ENCODE results near the gene ISM1. TPM values are rescaled to one million over a fixed set of nuclear protein-coding genes. Genes with fewer than 3 reads are reported as not detected.
"Not testable (repeated sequence)": the region's sequence is repeated elsewhere in the genome, so short reads cannot be mapped to it uniquely, and the experiment has no call there.

The ISM1 gene
- total and polyA plus RNA-seq, 3 donors from 2014 or later: 0.50 to 1.3 (median 0.55) TPM

GRCh38 chr20:13231031-13231752 lies 10.1 kb downstream of the ISM1 start:
- no peaks in the 10 kb centered on the region for H3K36me3 ChIP-seq (ENCODE audit: low read depth, missing control alignments)
- DNase-seq: no peak
- no peak overlapping the region for H3K4me3 ChIP-seq
- no peak overlapping the region for H3K27ac ChIP-seq
- no peaks in the 10 kb centered on the region for H3K4me1 ChIP-seq
- 61 to 63% methylated on average over 7 of the region's 7 CpGs for WGBS, 2 donors
- H3K27me3 ChIP-seq: no peaks in the 10 kb centered on the region
- intact Hi-C loops (cut with DNase I; ENCODE audit: low total_unique reads): no loop called here
- no peaks in the 10 kb centered on the region for H3K9me3 ChIP-seq
- no peak for TF ChIP-seq POLR2A (IDR thresholded peaks at IDR 0.05)
- TF ChIP-seq CTCF (IDR thresholded peaks at IDR 0.05): no peak

- Histone ChIP-seq H3K36me3 (ENCODE audit: low read depth, missing control alignments) (no peaks in the 10 kb centered on the region), H3K27ac (no peak overlapping the region), H3K27me3 (no peaks in the 10 kb centered on the region), H3K4me3 (no peak overlapping the region), H3K4me1 (no peaks in the 10 kb centered on the region), H3K9me3 (no peaks in the 10 kb centered on the region)
- DNase-seq: no peak
- TF ChIP-seq CTCF (IDR thresholded peaks at IDR 0.05): no peak
- TF ChIP-seq POLR2A (IDR thresholded peaks at IDR 0.05): no peak
- WGBS, 2 donors: 87 to 93% methylated on average over 10 of the region's 10 CpGs
- intact Hi-C loops (cut with DNase I; ENCODE audit: low total_unique reads): no loop called here
Measured at GRCh38 chr20:13232999-13233398, 11.9 kb downstream of the ISM1 start.

- H3K27me3 ChIP-seq: no peaks in the 10 kb centered on the region
- H3K4me3 ChIP-seq: no peak overlapping the region
- H3K36me3 ChIP-seq (ENCODE audit: low read depth, missing control alignments): no peaks in the 10 kb centered on the region
- H3K9me3 ChIP-seq: no peaks in the 10 kb centered on the region
- DNase-seq: no peak
- intact Hi-C loops (cut with DNase I; ENCODE audit: low total_unique reads): no loop called here
- H3K4me1 ChIP-seq: no peaks in the 10 kb centered on the region
- 71 to 74% methylated on average over 1 of the region's 1 CpG for WGBS, 2 donors
- no peak overlapping the region for H3K27ac ChIP-seq
- TF ChIP-seq CTCF (IDR thresholded peaks at IDR 0.05) (no peak), POLR2A (IDR thresholded peaks at IDR 0.05) (no peak)
Measured at GRCh38 chr20:13234961-13235360, 13.9 kb downstream of the ISM1 start.

- WGBS, 2 donors: 87 to 89% methylated on average over 2 of the region's 2 CpGs
- H3K4me3 ChIP-seq; intact Hi-C loops (cut with DNase I; ENCODE audit: low total_unique reads); H3K4me1 ChIP-seq; H3K9me3 ChIP-seq; H3K36me3 ChIP-seq (ENCODE audit: low read depth, missing control alignments); DNase-seq; H3K27ac ChIP-seq; H3K27me3 ChIP-seq: not testable (repeated sequence)
Measured at GRCh38 chr20:13236360-13236759, 15.3 kb downstream of the ISM1 start.

GRCh38 chr20:13236990-13237720 lies 16.1 kb downstream of the ISM1 start:
- TF ChIP-seq CTCF (IDR thresholded peaks at IDR 0.05) (no peak), POLR2A (IDR thresholded peaks at IDR 0.05) (no peak)
- Histone ChIP-seq H3K4me3 (no peak overlapping the region), H3K9me3 (no peaks in the 10 kb centered on the region), H3K27ac (no peak overlapping the region), H3K27me3 (no peaks in the 10 kb centered on the region), H3K36me3 (ENCODE audit: low read depth, missing control alignments) (no peaks in the 10 kb centered on the region), H3K4me1 (no peaks in the 10 kb centered on the region)
- no peak for DNase-seq
- 90% methylated on average over 1 of the region's 1 CpG; no CpG with 5 or more reads in 1 of the 2 donors for WGBS, 2 donors
- intact Hi-C loops (cut with DNase I; ENCODE audit: low total_unique reads): no loop called here
